HCT116 (cell line): Measurements from ENCODE around the gene OSER1. TPM values are rescaled to one million over a fixed set of nuclear protein-coding genes. Genes with fewer than 3 reads are reported as not detected.

Source experiments
- ATAC-seq: fragments of 200-7000 bp; cut with Tn5 transposase; 2 replicates; pipeline ENCODE4 v1.9.1; 2020; ENCODE audit warnings: mild to moderate bottlenecking, moderate library complexity
- BruUV-seq: library from RNA; stranded (reverse); fragments of 400-500 nt; replicated peaks from 2 replicates; lab custom pipeline; 2021; lab: Mats Ljungman, UMichigan
- CTCF ChIA-PET: fragments of 300-600 bp; sonication (Branson Sonifier 250); formaldehyde crosslinking; loops from one replicate; lab custom pipeline; 2021; ENCODE audit warnings: antibody characterized with exemption; lab: Charles Lee
- POLR2A ChIA-PET: fragments of 300-600, 350-600 bp; sonication (Branson Sonifier 250); formaldehyde crosslinking; loops from one replicate; lab custom pipeline; 2021; ENCODE audit warnings: antibody characterized with exemption; lab: Charles Lee
- RAD21 ChIA-PET, 2 experiments: fragments of 300-600 bp; sonication (Branson Sonifier 250); formaldehyde crosslinking; loops; one replicate each; lab custom pipeline; 2023; ENCODE audit warnings: low total read pairs in 2 of 2; ENCODE audit not compliant: uncharacterized antibody in 2 of 2, unreplicated experiment in 2 of 2, low non-redundant PET in 1 of 2; lab: Charles Lee
- DNase-seq: peaks from one replicate; pipeline ENCODE4 v3.0.0-alpha.2; 2010; ENCODE audit warnings: low read depth, low spot score
- H2AFZ ChIP-seq: fragments of 200-600 bp; shearing (Covaris generic), sonication (generic); 2 replicates; pipeline ENCODE4 v1.6.1; 2017; ENCODE audit warnings: low read depth, mixed run types, mixed read lengths, antibody characterized with exemption, low read length; ENCODE audit not compliant: poor library complexity, severe bottlenecking
- H3K27ac ChIP-seq: 2 replicates; pipeline ENCODE4 v1.5.1; 2012; ENCODE audit warnings: low read depth, low read length
- H3K27me3 ChIP-seq: fragments of 200-600 bp; sonication (generic); 2 replicates; pipeline ENCODE4 v1.6.1; 2016; ENCODE audit warnings: mixed run types, low read length, mixed read lengths; ENCODE audit not compliant: insufficient read depth
- H3K36me3 ChIP-seq, 2 experiments: fragments of 200-500 bp in 1 of 2; fragments of 200-600 bp in 1 of 2; sonication (Bioruptor generic) in 1 of 2; sonication (generic) in 1 of 2; 2 replicates each; pipeline versions ENCODE4 v1.5.1 to v1.6.1; 2014 to 2016; ENCODE audit warnings: low read length in 2 of 2, inconsistent platforms in 1 of 2, mixed read lengths in 1 of 2, mixed run types in 1 of 2; ENCODE audit not compliant: insufficient read depth in 2 of 2, control insufficient read depth in 1 of 2
- H3K4me1 ChIP-seq, 2 experiments: fragments of 200-600 bp in 1 of 2; sonication (generic) in 1 of 2; 2 replicates each; pipeline versions ENCODE4 v1.5.1 to v1.6.1; 2012 to 2017; ENCODE audit warnings: low read length in 2 of 2, inconsistent platforms in 1 of 2, mild to moderate bottlenecking in 1 of 2, mixed read lengths in 1 of 2, mixed run types in 1 of 2, moderate library complexity in 1 of 2; ENCODE audit not compliant: insufficient read depth in 2 of 2, control insufficient read depth in 1 of 2
- H3K4me2 ChIP-seq: fragments of 200-600 bp; sonication (generic); 2 replicates; pipeline ENCODE4 v1.6.1; 2017; ENCODE audit warnings: mixed run types, low read length, mixed read lengths
- H3K4me3 ChIP-seq, 2 experiments: fragments of 200-600 bp in 1 of 2; sonication (generic) in 1 of 2; replicated peaks in 1 of 2; 2 replicates each; pipeline ENCODE4 v1.5.1; 2011 to 2016; ENCODE audit warnings: low read length in 2 of 2, control low read depth in 1 of 2, low read depth in 1 of 2, mild to moderate bottlenecking in 1 of 2, mixed read lengths in 1 of 2, mixed run types in 1 of 2
- H3K79me2 ChIP-seq: fragments of 200-600 bp; sonication (generic); 2 replicates; pipeline ENCODE4 v1.6.1; 2017; ENCODE audit warnings: mild to moderate bottlenecking, mixed run types, low read length, moderate library complexity, mixed read lengths; ENCODE audit not compliant: insufficient read depth
- H3K9ac ChIP-seq: fragments of 200-600 bp; sonication (generic); 2 replicates; pipeline ENCODE4 v1.6.1; 2016; ENCODE audit warnings: low read length, mixed read lengths
- H3K9me2 ChIP-seq: fragments of 200-600 bp; sonication (generic), shearing (Covaris generic); 2 replicates; pipeline ENCODE4 v1.6.1; 2017; ENCODE audit warnings: mixed run types, mild to moderate bottlenecking, moderate library complexity; ENCODE audit not compliant: insufficient read depth
- H3K9me3 ChIP-seq, 2 experiments: fragments of 200-500 bp in 1 of 2; fragments of 200-600 bp in 1 of 2; sonication (Bioruptor generic) in 1 of 2; sonication (generic) in 1 of 2; 2 replicates each; pipeline ENCODE4 v1.6.1; 2014 to 2017; ENCODE audit warnings: low read length in 2 of 2, mixed read lengths in 2 of 2, inconsistent platforms in 1 of 2, low read depth in 1 of 2, mild to moderate bottlenecking in 1 of 2, mixed run types in 1 of 2, moderate library complexity in 1 of 2; ENCODE audit not compliant: control insufficient read depth in 1 of 2, insufficient read depth in 1 of 2
- H4K20me1 ChIP-seq: fragments of 200-600 bp; sonication (generic), shearing (Covaris generic); 2 replicates; pipeline ENCODE4 v1.6.1; 2017; ENCODE audit warnings: mixed run types, mild to moderate bottlenecking, moderate library complexity; ENCODE audit not compliant: insufficient read depth
- CBX3 ChIP-seq: IDR thresholded peaks from 2 replicates; pipeline ENCODE4 v1.6.1; 2012; ENCODE audit warnings: low read depth
- EGR1 ChIP-seq: IDR thresholded peaks from 2 replicates; pipeline ENCODE4 v1.6.1; 2012; ENCODE audit warnings: low read depth
- EZH2 ChIP-seq: fragments of 200-600 bp; sonication (generic); IDR thresholded peaks from 2 replicates; pipeline ENCODE4 v1.6.1; 2017; ENCODE audit warnings: antibody characterized with exemption, mixed run types
- POLR2A ChIP-seq: IDR thresholded peaks from 2 replicates; pipeline ENCODE4 v1.7.0; 2011; ENCODE audit warnings: borderline replicate concordance; ENCODE audit not compliant: insufficient read depth, insufficient read length; ENCODE audit errors: extremely low read depth
- POLR2AphosphoS5 ChIP-seq: IDR thresholded peaks from 2 replicates; pipeline ENCODE4 v1.6.1; 2011; ENCODE audit warnings: mild to moderate bottlenecking, low read depth, low read length, moderate library complexity
- SP1 ChIP-seq: IDR thresholded peaks from 2 replicates; pipeline ENCODE4 v1.6.1; 2012; ENCODE audit warnings: low read depth
- TCF7L2 ChIP-seq: IDR thresholded peaks from 2 replicates; pipeline ENCODE4 v1.7.0; 2011; ENCODE audit warnings: borderline replicate concordance, inconsistent platforms; ENCODE audit not compliant: insufficient read depth, insufficient read length; ENCODE audit errors: extremely low read depth
- ZFX ChIP-seq: fragments of 450-650 bp; IDR thresholded peaks from 2 replicates; pipeline ENCODE4 v1.6.1; 2017
- intact Hi-C: fragments of 100-400 bp; cut with micrococcal nuclease; formaldehyde crosslinking; loops from 2 replicates; pipeline ENCODE4 v1.10.0; 2022
- total RNA-seq: library from RNA; stranded (reverse); gene quantifications from one replicate; pipeline ENCODE4 v1.2.1, GENCODE V29; 2021; ENCODE audit not compliant: unreplicated experiment
- TF ChIP-seq, protein P1 (sequence below): IDR thresholded peaks from 2 replicates; pipeline ENCODE4 v1.6.1; 2012
- TF ChIP-seq, protein P2 (sequence below): IDR thresholded peaks from 2 replicates; pipeline ENCODE4 v1.6.1; 2012; ENCODE audit warnings: low read depth
- TF ChIP-seq, protein P3 (sequence below): IDR thresholded peaks from 2 replicates; pipeline ENCODE4 v1.6.1; 2012

The OSER1 gene
- total RNA-seq, 1 experiment from 2014 or later: 28.4 TPM

DNA sequence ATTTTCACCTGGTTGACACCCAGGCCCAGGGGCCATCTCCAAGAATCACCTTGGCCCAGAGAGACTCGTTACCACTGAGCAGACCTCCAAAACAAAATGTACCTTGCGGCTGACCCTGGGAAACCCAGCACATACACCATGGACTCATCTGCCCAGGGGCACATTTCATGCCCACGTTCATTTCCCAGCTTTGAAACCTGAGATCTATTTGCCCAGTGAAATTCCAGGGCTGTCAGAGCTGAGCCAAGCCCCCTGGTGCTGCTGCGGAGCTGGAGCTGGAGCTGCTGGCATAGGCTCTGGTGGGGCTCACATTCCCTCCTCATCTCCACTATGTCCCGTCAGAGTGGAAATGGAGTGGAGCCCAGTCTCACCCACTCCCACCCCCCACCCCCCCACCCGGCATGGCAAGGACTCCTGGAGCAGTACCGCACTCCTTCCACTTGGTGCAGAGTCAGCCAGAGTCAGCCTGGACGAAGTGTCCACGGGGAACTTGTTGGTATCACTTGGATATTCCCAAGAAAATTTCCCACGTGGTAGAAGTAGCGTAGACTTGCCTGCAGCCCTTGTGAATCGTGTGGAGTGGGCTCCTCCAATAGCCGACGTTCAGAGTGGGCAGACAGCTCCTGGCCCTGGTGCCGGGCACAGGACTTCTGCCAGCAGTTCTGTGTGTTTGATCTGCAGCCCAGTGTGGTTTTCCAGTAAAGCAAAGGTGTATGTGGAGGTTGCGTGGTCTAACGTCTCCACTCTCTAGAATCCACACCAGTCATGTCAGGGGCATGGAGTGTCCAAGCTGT, 18.1 kb upstream of the OSER1 start:
- ChIA-PET RAD21 (no interaction called here), POLR2A (no interaction called here), CTCF (interaction anchor here (1.2 to 2.3 kb wide), 2 partner anchors 10 to 11 kb away, joined by 3 to 10 read pairs; no protein-coding TSS in a partner anchor)
- intact Hi-C loops: no loop called here
- no peak for TF ChIP-seq POLR2A
- TF ChIP-seq EZH2: no peak
- TF ChIP-seq EGR1: no peak
- no peak for TF ChIP-seq SP1
- TF ChIP-seq POLR2AphosphoS5: no peak
- TF ChIP-seq, protein P1, sequence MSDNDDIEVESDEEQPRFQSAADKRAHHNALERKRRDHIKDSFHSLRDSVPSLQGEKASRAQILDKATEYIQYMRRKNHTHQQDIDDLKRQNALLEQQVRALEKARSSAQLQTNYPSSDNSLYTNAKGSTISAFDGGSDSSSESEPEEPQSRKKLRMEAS: no peak
- TF ChIP-seq, protein P2, sequence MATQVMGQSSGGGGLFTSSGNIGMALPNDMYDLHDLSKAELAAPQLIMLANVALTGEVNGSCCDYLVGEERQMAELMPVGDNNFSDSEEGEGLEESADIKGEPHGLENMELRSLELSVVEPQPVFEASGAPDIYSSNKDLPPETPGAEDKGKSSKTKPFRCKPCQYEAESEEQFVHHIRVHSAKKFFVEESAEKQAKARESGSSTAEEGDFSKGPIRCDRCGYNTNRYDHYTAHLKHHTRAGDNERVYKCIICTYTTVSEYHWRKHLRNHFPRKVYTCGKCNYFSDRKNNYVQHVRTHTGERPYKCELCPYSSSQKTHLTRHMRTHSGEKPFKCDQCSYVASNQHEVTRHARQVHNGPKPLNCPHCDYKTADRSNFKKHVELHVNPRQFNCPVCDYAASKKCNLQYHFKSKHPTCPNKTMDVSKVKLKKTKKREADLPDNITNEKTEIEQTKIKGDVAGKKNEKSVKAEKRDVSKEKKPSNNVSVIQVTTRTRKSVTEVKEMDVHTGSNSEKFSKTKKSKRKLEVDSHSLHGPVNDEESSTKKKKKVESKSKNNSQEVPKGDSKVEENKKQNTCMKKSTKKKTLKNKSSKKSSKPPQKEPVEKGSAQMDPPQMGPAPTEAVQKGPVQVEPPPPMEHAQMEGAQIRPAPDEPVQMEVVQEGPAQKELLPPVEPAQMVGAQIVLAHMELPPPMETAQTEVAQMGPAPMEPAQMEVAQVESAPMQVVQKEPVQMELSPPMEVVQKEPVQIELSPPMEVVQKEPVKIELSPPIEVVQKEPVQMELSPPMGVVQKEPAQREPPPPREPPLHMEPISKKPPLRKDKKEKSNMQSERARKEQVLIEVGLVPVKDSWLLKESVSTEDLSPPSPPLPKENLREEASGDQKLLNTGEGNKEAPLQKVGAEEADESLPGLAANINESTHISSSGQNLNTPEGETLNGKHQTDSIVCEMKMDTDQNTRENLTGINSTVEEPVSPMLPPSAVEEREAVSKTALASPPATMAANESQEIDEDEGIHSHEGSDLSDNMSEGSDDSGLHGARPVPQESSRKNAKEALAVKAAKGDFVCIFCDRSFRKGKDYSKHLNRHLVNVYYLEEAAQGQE: no peak
- TF ChIP-seq, protein P3, sequence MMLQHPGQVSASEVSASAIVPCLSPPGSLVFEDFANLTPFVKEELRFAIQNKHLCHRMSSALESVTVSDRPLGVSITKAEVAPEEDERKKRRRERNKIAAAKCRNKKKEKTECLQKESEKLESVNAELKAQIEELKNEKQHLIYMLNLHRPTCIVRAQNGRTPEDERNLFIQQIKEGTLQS: no peak
- TF ChIP-seq TCF7L2: no peak
- TF ChIP-seq CBX3: no peak
- no peak for TF ChIP-seq ZFX
- Histone ChIP-seq H3K4me1 (peaks cover 14 to 21% of the 10 kb centered on the region in 2 experiments), H3K4me3 (no peak overlapping the region), H3K9ac (no peak overlapping the region), H3K9me3 (no peaks in the 10 kb centered on the region), H3K9me2 (no peaks in the 10 kb centered on the region), H3K4me2 (no peak overlapping the region), H3K36me3 (no peaks in the 10 kb centered on the region), H4K20me1 (no peaks in the 10 kb centered on the region), H3K27me3 (no peaks in the 10 kb centered on the region), H2AFZ (no peak overlapping the region), H3K27ac (no peak overlapping the region), H3K79me2 (no peaks in the 10 kb centered on the region)
- ATAC-seq: 0 out of 2 replicates have a peak, but pooled peaks have one; percentile 47
- BruUV-seq: no TSS peak
- no peak for DNase-seq
